ENCODE data around the gene SKAP1.

GRCh38 chr17:48412841-48413240 lies 17.2 kb downstream of the SKAP1 start:
- TF ChIP-seq, protein P1, sequence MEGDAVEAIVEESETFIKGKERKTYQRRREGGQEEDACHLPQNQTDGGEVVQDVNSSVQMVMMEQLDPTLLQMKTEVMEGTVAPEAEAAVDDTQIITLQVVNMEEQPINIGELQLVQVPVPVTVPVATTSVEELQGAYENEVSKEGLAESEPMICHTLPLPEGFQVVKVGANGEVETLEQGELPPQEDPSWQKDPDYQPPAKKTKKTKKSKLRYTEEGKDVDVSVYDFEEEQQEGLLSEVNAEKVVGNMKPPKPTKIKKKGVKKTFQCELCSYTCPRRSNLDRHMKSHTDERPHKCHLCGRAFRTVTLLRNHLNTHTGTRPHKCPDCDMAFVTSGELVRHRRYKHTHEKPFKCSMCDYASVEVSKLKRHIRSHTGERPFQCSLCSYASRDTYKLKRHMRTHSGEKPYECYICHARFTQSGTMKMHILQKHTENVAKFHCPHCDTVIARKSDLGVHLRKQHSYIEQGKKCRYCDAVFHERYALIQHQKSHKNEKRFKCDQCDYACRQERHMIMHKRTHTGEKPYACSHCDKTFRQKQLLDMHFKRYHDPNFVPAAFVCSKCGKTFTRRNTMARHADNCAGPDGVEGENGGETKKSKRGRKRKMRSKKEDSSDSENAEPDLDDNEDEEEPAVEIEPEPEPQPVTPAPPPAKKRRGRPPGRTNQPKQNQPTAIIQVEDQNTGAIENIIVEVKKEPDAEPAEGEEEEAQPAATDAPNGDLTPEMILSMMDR (IDR thresholded peaks at IDR 0.05 in 4 of 5, conservative IDR thresholded peaks at IDR 0.05 in 1 of 5), result no peak
- TF ChIP-seq POLR2A (IDR thresholded peaks at IDR 0.05), result no peak

Measured in gastrocnemius medialis (tissue), 4 donors.